ENCODE data around the gene OSBPL10.

Gene OSBPL10

GRCh38 chr3:31680072-31680870 is 300.8 kb downstream of the OSBPL10 start:
- no peak overlapping the region for H3K4me3 ChIP-seq (ENCODE audit: low read depth, low read length)
- TF ChIP-seq CTCF (IDR thresholded peaks at IDR 0.05; ENCODE audit: low read depth, low read length), result no peak

- TF ChIP-seq CTCF (IDR thresholded peaks at IDR 0.05; ENCODE audit: low read depth, low read length), result no peak
- H3K4me3 ChIP-seq (ENCODE audit: low read depth, low read length), result no peak overlapping the region
Measured at GRCh38 chr3:31676556-31676955, 304.5 kb downstream of the OSBPL10 start.

DNA sequence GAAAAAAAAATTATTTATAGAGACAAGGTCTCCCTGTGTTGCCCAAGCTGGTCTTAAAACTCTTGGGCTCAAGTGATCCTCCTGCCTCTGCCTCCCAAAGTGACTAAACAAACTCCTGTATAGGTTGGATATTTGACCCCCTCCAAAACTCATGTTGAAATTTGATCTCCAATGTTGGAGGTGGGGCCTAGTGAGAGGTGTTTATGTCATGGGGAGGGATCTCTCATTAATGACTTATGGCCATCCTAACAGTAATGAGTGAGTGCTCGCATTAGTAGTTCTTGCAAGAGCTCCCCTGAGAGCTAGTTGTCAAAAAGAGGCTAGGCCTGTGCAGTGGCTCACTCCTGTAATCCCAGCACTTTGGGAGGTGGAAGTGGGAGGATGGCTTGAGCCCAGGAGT is 307.1 kb downstream of the OSBPL10 start:
- no peak for TF ChIP-seq CTCF (IDR thresholded peaks at IDR 0.05; ENCODE audit: low read depth, low read length)
- H3K4me3 ChIP-seq (ENCODE audit: low read depth, low read length), result no peak overlapping the region

GRCh38 chr3:31671976-31672375 is 309.1 kb downstream of the OSBPL10 start:
- TF ChIP-seq CTCF (IDR thresholded peaks at IDR 0.05; ENCODE audit: low read depth, low read length), result no peak
- no peak overlapping the region for H3K4me3 ChIP-seq (ENCODE audit: low read depth, low read length)

DNA sequence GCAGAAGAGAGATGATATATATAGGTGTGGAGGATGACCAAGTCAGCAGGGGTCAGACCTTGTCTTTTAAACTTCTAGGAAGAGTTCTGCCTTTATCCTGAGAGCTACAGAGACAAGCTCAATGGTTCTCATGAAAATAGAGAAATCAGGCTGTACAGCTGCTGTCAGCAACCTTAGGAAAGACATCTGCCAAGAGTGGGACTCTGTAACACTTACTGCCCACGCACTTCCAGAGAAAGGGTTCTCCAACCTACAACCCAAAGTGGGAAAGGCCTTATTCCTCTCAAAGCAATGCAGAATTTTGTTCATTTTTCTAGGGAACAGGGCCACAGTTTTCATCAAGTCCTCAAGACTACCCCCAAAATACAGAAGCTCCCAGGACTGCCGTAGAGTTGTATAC is 309.6 kb downstream of the OSBPL10 start:
- H3K4me3 ChIP-seq (ENCODE audit: low read depth, low read length), result no peak overlapping the region
- no peak for TF ChIP-seq CTCF (IDR thresholded peaks at IDR 0.05; ENCODE audit: low read depth, low read length)

DNA sequence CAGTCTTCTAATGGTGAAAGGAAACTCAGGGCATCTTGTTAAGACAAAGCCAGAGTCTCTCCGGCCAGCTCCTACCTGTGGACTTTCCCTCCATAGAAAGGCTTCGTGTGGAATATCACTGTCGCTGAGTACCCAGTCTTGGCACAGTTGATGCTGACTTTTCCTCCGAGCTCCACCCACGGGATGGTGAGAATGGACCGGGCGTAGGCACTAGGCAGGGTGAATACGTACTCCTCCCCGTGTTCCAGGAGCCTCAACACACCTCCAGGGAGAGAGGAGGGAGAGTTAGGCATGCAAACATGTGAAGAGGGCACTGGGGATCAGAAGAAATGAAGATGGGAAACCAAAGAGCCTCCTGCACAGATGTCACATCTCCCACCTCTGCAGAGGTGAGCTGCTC is 310.3 kb downstream of the OSBPL10 start:
- no peak for TF ChIP-seq CTCF (IDR thresholded peaks at IDR 0.05; ENCODE audit: low read depth, low read length)
- H3K4me3 ChIP-seq (ENCODE audit: low read depth, low read length), result no peak overlapping the region

- TF ChIP-seq CTCF (IDR thresholded peaks at IDR 0.05; ENCODE audit: low read depth, low read length), result no peak
- H3K4me3 ChIP-seq (ENCODE audit: low read depth, low read length), result no peak overlapping the region
Measured at GRCh38 chr3:31670136-31670535, 310.9 kb downstream of the OSBPL10 start.
